ENCODE results near the gene MPV17. TPM values are rescaled to one million over a fixed set of nuclear protein-coding genes. Genes with fewer than 3 reads are reported as not detected.

The MPV17 gene
- total RNA-seq, 4 donors from 2014 or later: 92.9 to 151 (median 116) TPM

GRCh38 chr2:27347641-27348040 lies 24.7 kb upstream of the MPV17 start:
- H3K9me3 ChIP-seq: no peaks in the 10 kb centered on the region
- no peak for DNase-seq
- TF ChIP-seq POLR2A (IDR thresholded peaks at IDR 0.05): no peak
- TF ChIP-seq CTCF (IDR thresholded peaks at IDR 0.05): no peak
- H3K4me3 ChIP-seq (replicated peaks in 1 of 3): no peak overlapping the region
- H3K36me3 ChIP-seq: peaks cover 1 to 5% of the 10 kb centered on the region in 2 donors
- WGBS, 2 donors: 92 to 100% methylated on average over 2 of the region's 2 CpGs
- peaks cover 14 to 29% of the 10 kb centered on the region in 2 donors for H3K4me1 ChIP-seq
- peak overlapping the region in 1 of 3 donors; percentile 21 for H3K27ac ChIP-seq
- H3K27me3 ChIP-seq: no peaks in the 10 kb centered on the region
- intact Hi-C loops (cut with DNase I): no loop called here

- WGBS, 2 donors: 98% methylated on average over 7 of the region's 7 CpGs
- H3K27ac ChIP-seq: no peak overlapping the region
- H3K36me3 ChIP-seq: peaks cover 59 to 60% of the 10 kb centered on the region in 2 donors
- no peaks in the 10 kb centered on the region for H3K27me3 ChIP-seq
- TF ChIP-seq POLR2A (IDR thresholded peaks at IDR 0.05) (no peak), CTCF (IDR thresholded peaks at IDR 0.05) (no peak)
- H3K9me3 ChIP-seq: no peaks in the 10 kb centered on the region
- H3K4me1 ChIP-seq: no peaks in the 10 kb centered on the region
- H3K4me3 ChIP-seq (replicated peaks in 1 of 3): no peak overlapping the region
- intact Hi-C loops (cut with DNase I): no loop called here
- no peak for DNase-seq
Observed at GRCh38 chr2:27336173-27336572, 13.3 kb upstream of the MPV17 start.

- TF ChIP-seq CTCF (IDR thresholded peaks at IDR 0.05) (no peak), POLR2A (IDR thresholded peaks at IDR 0.05) (no peak)
- Histone ChIP-seq H3K27ac (no peak overlapping the region), H3K27me3 (no peaks in the 10 kb centered on the region), H3K4me3 (replicated peaks in 1 of 3) (no peak overlapping the region), H3K4me1 (no peaks in the 10 kb centered on the region), H3K36me3 (peaks cover 51% of the 10 kb centered on the region in 2 donors), H3K9me3 (no peaks in the 10 kb centered on the region)
- no peak for DNase-seq
- intact Hi-C loops (cut with DNase I): no loop called here
- 93 to 96% methylated on average over 3 of the region's 3 CpGs for WGBS, 2 donors
Observed at GRCh38 chr2:27335311-27335710, 12.4 kb upstream of the MPV17 start.

GRCh38 chr2:27324720-27325119 lies 1.8 kb upstream of the MPV17 start:
- Histone ChIP-seq H3K27me3 (no peaks in the 10 kb centered on the region), H3K4me3 (replicated peaks in 1 of 3) (no peak overlapping the region), H3K9me3 (no peaks in the 10 kb centered on the region), H3K4me1 (peaks cover 11 to 25% of the 10 kb centered on the region in 2 donors), H3K27ac (no peak overlapping the region), H3K36me3 (peaks cover 24 to 30% of the 10 kb centered on the region in 2 donors)
- intact Hi-C loops (cut with DNase I): loop anchor here (5.0 kb wide), 1 partner anchor 33 kb away; the partner anchor contains the start of gene GTF3C2
- TF ChIP-seq CTCF (IDR thresholded peaks at IDR 0.05): no peak
- TF ChIP-seq POLR2A (IDR thresholded peaks at IDR 0.05): no peak
- no peak for DNase-seq
- WGBS, 2 donors: 86 to 89% methylated on average over 5 of the region's 5 CpGs

- Histone ChIP-seq H3K36me3 (peaks cover 14 to 21% of the 10 kb centered on the region in 2 donors), H3K4me3 (replicated peaks in 1 of 3) (peak overlapping the region; percentile 53 to 81 (median 60)), H3K9me3 (no peaks in the 10 kb centered on the region), H3K27me3 (no peaks in the 10 kb centered on the region), H3K27ac (peak overlapping the region; percentile 77 to 94 (median 89)), H3K4me1 (peaks cover 11 to 25% of the 10 kb centered on the region in 2 donors)
- WGBS, 2 donors: 15 to 16% methylated on average over 5 of the region's 5 CpGs
- TF ChIP-seq POLR2A (IDR thresholded peaks at IDR 0.05) (no peak), CTCF (IDR thresholded peaks at IDR 0.05) (no peak)
- peak in 1 of 2 donors; percentile 6 for DNase-seq
- intact Hi-C loops (cut with DNase I): loop anchor here (5.0 kb wide), 1 partner anchor 34 kb away; the partner anchor contains the start of gene GTF3C2
Observed at GRCh38 chr2:27323596-27324285, 844 bp upstream of the MPV17 start.
